Fibroblast of mammary gland (primary cell): ENCODE results near the gene NEIL1.

Experiments
- DNase-seq: peaks from one replicate; pipeline ENCODE4 v3.0.0-alpha.2; 2010; ENCODE audit warnings: low read depth
- H3K4me3 ChIP-seq: 2 replicates; pipeline ENCODE4 v1.5.1; 2011; ENCODE audit warnings: low read depth, mild to moderate bottlenecking, low read length, moderate library complexity; ENCODE audit not compliant: control insufficient read depth
- TF ChIP-seq, protein P1 (sequence below): conservative IDR thresholded peaks from 2 replicates; pipeline ENCODE4 v1.5.1; 2011; ENCODE audit warnings: low read depth, low read length, inconsistent platforms; ENCODE audit not compliant: control insufficient read depth, insufficient read depth

Gene NEIL1

DNA sequence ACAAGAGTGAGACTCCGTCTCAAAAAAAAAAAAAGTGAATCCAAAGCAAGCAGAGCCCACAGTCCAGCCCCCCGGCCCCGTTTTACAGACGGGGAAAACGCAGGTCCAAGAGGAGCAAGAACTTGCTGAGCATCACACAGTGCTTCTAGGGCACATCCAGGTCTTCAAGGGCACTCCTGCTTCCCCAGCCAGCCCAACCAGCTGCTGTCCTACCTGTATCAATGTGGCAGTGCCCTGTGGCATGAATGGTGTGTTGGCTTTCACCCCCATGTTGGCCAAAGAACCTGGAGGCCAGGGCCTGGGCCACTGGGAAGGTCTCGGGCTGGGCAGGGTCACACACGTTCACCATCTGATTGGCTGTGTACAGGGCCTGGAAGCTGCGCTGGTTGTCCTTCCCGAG is 16.9 kb downstream of the NEIL1 start:
- no peak overlapping the region for H3K4me3 ChIP-seq
- TF ChIP-seq, protein P1, sequence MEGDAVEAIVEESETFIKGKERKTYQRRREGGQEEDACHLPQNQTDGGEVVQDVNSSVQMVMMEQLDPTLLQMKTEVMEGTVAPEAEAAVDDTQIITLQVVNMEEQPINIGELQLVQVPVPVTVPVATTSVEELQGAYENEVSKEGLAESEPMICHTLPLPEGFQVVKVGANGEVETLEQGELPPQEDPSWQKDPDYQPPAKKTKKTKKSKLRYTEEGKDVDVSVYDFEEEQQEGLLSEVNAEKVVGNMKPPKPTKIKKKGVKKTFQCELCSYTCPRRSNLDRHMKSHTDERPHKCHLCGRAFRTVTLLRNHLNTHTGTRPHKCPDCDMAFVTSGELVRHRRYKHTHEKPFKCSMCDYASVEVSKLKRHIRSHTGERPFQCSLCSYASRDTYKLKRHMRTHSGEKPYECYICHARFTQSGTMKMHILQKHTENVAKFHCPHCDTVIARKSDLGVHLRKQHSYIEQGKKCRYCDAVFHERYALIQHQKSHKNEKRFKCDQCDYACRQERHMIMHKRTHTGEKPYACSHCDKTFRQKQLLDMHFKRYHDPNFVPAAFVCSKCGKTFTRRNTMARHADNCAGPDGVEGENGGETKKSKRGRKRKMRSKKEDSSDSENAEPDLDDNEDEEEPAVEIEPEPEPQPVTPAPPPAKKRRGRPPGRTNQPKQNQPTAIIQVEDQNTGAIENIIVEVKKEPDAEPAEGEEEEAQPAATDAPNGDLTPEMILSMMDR, result no peak
- no peak for DNase-seq

DNA sequence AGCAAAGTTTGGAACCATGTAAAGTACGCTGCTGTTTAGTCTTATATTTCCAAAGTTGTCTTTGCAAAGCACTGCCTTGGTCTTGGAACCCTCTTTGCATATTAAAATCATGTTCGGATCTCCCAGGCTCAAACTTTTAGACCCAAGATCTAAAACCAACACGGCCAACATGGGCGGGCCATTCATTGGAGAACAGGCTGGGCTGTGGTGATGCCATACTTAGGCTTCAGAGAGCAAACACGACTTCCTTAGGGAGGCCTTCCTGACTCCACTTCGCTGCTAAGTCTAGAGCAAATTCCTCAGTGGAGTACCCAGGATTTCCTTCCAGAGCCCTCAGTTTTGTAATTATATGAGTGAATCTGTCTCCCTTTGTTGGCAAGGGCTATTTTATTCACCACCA is 18.0 kb downstream of the NEIL1 start:
- no peak for DNase-seq
- H3K4me3 ChIP-seq, result no peak overlapping the region
- TF ChIP-seq, protein P1, result no peak

DNA sequence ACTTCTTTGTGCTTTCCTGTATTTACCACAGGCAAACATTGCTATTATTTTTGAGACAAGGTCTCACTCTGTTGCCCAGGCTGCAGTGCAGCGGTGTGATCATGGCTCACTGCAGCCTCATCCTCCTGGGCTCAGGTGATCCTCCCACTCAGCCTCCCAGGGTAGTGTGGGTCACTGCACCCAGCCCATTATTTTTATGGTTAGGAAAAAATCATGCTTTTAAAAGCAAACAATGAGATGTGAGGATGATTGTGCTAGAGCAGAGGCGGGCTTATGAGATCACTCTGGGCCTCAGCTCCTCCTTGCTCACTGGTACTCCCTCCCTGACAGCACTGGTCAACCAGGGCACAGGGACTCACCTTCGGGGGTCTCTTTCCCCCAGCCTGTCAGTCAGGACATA is 19.3 kb downstream of the NEIL1 start:
- H3K4me3 ChIP-seq, result no peak overlapping the region
- no peak for DNase-seq
- TF ChIP-seq, protein P1, result no peak

DNA sequence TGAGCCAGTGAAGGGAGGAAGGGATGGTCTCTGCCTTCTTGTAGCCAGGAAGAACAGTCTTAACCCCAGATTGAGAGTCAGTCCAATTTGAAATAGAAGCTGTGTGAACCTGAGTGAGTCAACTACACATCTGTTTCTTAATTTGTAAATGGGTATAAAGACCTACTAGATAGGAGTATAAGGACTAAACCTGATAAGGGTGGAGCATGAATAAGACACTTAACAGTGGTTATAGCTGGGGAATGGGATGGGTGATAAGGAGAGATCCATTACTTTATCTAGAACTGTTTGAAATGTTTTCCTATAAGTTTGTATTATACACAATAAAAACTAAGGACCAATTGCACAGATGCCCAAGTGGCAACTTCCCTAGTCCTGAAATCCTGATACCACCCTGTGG is 20.2 kb downstream of the NEIL1 start:
- TF ChIP-seq, protein P1, result no peak
- no peak overlapping the region for H3K4me3 ChIP-seq
- DNase-seq, result no peak

DNA sequence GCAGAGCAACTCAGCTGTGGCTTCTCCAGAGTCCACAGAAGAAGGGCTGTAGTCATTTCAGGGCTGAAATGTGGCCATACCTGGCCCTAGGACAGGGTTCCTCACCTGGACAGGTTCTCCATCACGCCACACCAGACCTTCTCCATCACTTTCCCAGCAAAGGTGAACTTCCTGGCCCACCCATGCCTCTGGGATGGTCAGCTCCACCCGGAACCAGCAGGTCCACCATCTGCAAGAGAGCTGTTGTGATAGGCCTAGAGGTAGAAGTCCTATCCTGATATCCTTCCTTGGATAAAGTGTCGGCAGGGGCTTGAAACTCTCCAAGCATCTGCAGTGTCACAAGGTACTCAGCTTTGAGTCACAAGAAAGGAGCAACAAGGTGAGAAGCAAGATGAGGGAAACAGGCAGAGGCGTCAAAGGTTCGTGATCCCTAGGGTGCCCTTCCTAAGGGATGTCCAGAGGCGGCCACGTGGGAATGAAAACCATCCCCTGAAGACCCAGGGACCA is 20.6 kb downstream of the NEIL1 start:
- TF ChIP-seq, protein P1, result no peak
- peak overlapping the region; percentile 83 for H3K4me3 ChIP-seq

DNA sequence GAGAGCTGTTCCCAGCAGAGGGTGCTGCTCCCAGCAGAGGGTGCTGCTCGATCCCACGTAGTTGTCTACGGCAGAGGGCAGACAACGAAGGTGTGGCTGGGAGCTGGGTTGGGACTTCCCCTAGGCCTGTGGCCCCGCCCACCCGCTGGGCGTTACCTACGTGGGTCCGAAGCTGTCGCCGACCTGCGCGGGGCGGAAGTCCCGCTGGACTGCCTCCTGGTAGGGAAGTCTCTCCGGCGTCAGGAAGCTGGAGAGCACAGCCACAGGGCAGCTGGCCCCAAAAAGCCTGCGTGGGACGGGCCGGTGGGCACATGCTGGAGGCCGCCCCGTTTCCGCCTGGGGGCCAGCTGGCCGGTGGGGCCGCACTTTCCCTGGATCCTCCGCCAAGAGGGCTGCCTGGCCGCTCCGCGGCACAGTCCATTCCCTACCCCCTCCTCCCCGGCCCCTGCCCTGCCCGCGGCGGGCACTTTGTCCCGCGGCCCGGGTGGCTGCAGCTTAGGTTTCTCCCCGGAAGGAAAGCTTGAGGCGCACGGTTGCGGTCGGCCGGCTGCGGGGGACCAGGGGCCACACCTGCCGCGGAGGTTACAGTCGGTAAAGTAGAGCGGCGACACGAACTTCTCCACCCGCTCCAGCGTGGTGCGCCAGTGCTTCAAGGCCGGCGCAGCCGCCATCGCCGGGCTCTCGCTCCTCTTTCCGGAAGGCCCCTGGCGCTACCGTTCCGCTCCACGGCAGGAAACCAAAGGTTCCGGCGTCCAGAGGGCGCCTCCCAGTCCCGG is 21.3 kb downstream of the NEIL1 start, which contains the start of gene MAN2C1:
Gene MAN2C1 (minus strand): TSS at position 695 of the 776 bp plus-strand sequence. CDS start 24 bp downstream, at position 671.
- peak within 1 kb of the TSS; percentile 83 for H3K4me3 ChIP-seq
- TF ChIP-seq, protein P1, result peak; percentile 70
- DNase-seq, result peak; percentile 91

More for the DNA sequence above, 20.6 kb downstream of the NEIL1 start:
- DNase-seq, result no peak
